Trophoblast cell (in vitro differentiated cells and primary cell): ENCODE data around the gene FAH.
A peak's percentile ranks its signal among the peaks of the same experiment; 100 is the strongest.

Experiments used
- DNase-seq, 2 donors: peaks; one replicate each; pipeline ENCODE4 v3.0.0-alpha.2; 2016
- H2AFZ ChIP-seq: 2 replicates; pipeline ENCODE4 v1.6.1; 2013; ENCODE audit warnings: low read length, moderate library complexity, mild to moderate bottlenecking; ENCODE audit not compliant: insufficient read depth, poor library complexity
- H2AK5ac ChIP-seq: 2 replicates; pipeline ENCODE4 v1.6.1; 2013; ENCODE audit warnings: mild to moderate bottlenecking, low read length
- H2BK120ac ChIP-seq: 2 replicates; pipeline ENCODE4 v1.6.1; 2013; ENCODE audit warnings: low read length, mild to moderate bottlenecking, moderate library complexity; ENCODE audit not compliant: insufficient read depth, poor library complexity
- H2BK12ac ChIP-seq: 2 replicates; pipeline ENCODE4 v1.6.1; 2013; ENCODE audit warnings: mild to moderate bottlenecking, low read length, moderate library complexity
- H2BK5ac ChIP-seq: 2 replicates; pipeline ENCODE4 v1.6.1; 2013; ENCODE audit warnings: low read length, low read depth, moderate library complexity, mild to moderate bottlenecking; ENCODE audit not compliant: poor library complexity
- H3K14ac ChIP-seq: 2 replicates; pipeline ENCODE4 v1.6.1; 2013; ENCODE audit warnings: mild to moderate bottlenecking, low read length
- H3K18ac ChIP-seq: 2 replicates; pipeline ENCODE4 v1.6.1; 2013; ENCODE audit warnings: mild to moderate bottlenecking, low read length
- H3K23ac ChIP-seq: 2 replicates; pipeline ENCODE4 v1.6.1; 2013; ENCODE audit warnings: low read length
- H3K27ac ChIP-seq: 2 replicates; pipeline ENCODE4 v1.5.1; 2013; ENCODE audit warnings: low read depth, mild to moderate bottlenecking, inconsistent platforms, low read length, moderate library complexity
- H3K27me3 ChIP-seq: 2 replicates; pipeline ENCODE4 v1.6.1; 2013; ENCODE audit warnings: inconsistent platforms, mild to moderate bottlenecking, low read length, moderate library complexity; ENCODE audit not compliant: insufficient read depth
- H3K36me3 ChIP-seq, 2 experiments: 1 replicate in 1 of 2; 2 replicates in 1 of 2; pipeline ENCODE4 v1.6.1; 2013; ENCODE audit warnings: low read length in 2 of 2, mild to moderate bottlenecking in 2 of 2, moderate library complexity in 1 of 2; ENCODE audit not compliant: insufficient read depth in 2 of 2, control insufficient read depth in 1 of 2
- H3K4ac ChIP-seq: 2 replicates; pipeline ENCODE4 v1.6.1; 2013; ENCODE audit warnings: low read depth, mild to moderate bottlenecking, low read length, moderate library complexity
- H3K4me1 ChIP-seq, 2 experiments: 1 replicate in 1 of 2; 2 replicates in 1 of 2; pipeline ENCODE4 v1.6.1; 2013; ENCODE audit warnings: low read length in 2 of 2, mild to moderate bottlenecking in 2 of 2, moderate library complexity in 1 of 2; ENCODE audit not compliant: insufficient read depth in 2 of 2, control insufficient read depth in 1 of 2
- H3K4me2 ChIP-seq: 2 replicates; pipeline ENCODE4 v1.6.1; 2013; ENCODE audit warnings: inconsistent platforms, mild to moderate bottlenecking, low read length, moderate library complexity
- H3K4me3 ChIP-seq: 2 replicates; pipeline ENCODE4 v1.5.1; 2013; ENCODE audit warnings: mild to moderate bottlenecking, low read depth, low read length, inconsistent platforms
- H3K79me1 ChIP-seq: one replicate; pipeline ENCODE4 v1.6.1; 2013; ENCODE audit warnings: low read length
- H3K79me2 ChIP-seq: 2 replicates; pipeline ENCODE4 v1.6.1; 2013; ENCODE audit warnings: low read length, mild to moderate bottlenecking; ENCODE audit not compliant: control insufficient read depth, insufficient read depth, poor library complexity
- H3K9ac ChIP-seq: 2 replicates; pipeline ENCODE4 v1.6.1; 2013; ENCODE audit warnings: mild to moderate bottlenecking, low read length
- H3K9me3 ChIP-seq: 2 replicates; pipeline ENCODE4 v1.6.1; 2013; ENCODE audit warnings: low read depth, mild to moderate bottlenecking, control low read depth, inconsistent platforms, low read length; ENCODE audit not compliant: insufficient read depth
- H4K12ac ChIP-seq: 2 replicates; pipeline ENCODE4 v1.6.1; 2013; ENCODE audit warnings: low read depth, mild to moderate bottlenecking, low read length, moderate library complexity
- H4K8ac ChIP-seq: 2 replicates; pipeline ENCODE4 v1.6.1; 2013; ENCODE audit warnings: low read depth, mild to moderate bottlenecking, low read length, moderate library complexity
- H4K91ac ChIP-seq: one replicate; pipeline ENCODE4 v1.6.1; 2013; ENCODE audit warnings: low read depth, mild to moderate bottlenecking, low read length, moderate library complexity
- WGBS: extraction: QIAGEN DNeasy Blood & Tissue Kit; methylation state at CpG from one replicate; pipeline ENCODE4 v1.1.7; 2013; ENCODE audit warnings: missing lambda C conversion rate; ENCODE audit not compliant: insufficient read length, insufficient coverage; ENCODE audit errors: extremely low coverage; 5-methylcytosine and 5-hydroxymethylcytosine counted together

The FAH gene

DNA sequence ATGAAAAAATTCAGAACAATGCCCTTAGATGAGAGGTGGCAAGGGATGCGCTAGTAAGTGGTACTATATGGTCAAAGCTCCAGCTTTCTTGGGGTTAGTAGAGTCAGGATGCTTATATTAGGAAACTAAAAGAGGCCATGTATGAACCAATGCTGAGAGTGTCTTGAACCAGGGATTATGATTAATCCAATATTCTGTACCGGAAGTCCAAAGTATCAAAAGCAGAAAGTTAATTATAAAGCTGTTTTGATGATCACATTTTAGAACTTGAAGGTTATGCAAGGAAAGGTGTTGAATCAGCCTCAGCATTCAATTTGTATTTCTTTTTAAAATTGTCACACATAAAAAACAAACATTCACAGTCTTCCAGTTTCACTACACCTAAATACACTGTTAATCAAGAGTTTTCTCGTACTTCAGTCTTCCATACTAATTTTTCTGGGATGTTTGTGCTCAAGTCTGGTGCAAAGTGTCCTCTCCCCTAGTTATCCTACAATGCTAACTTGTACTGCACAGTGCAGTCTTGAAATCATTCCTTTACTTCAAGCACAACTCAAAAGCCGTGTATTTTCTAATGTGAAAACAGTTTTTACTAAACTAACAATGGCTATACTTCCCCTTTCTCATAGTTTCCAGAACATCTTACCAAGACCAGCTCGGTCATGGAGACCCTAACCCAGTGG, 10.7 kb upstream of the FAH start:
- H2BK120ac ChIP-seq = no peak overlapping the region
- no peak overlapping the region for H3K27ac ChIP-seq
- no peak overlapping the region for H4K91ac ChIP-seq
- H3K4me1 ChIP-seq = peaks cover 2% of the 10 kb centered on the region in 2 experiments
- H3K79me1 ChIP-seq = no peaks in the 10 kb centered on the region
- H4K8ac ChIP-seq = no peak overlapping the region
- no peak overlapping the region for H2BK5ac ChIP-seq
- H3K36me3 ChIP-seq = peaks cover 0 to 2% of the 10 kb centered on the region in 2 experiments
- H3K9ac ChIP-seq = no peak overlapping the region
- H2AFZ ChIP-seq = no peak overlapping the region
- H3K27me3 ChIP-seq = no peaks in the 10 kb centered on the region
- no peaks in the 10 kb centered on the region for H3K79me2 ChIP-seq
- H3K4me3 ChIP-seq = no peak overlapping the region
- H4K12ac ChIP-seq = no peak overlapping the region
- H2AK5ac ChIP-seq = no peak overlapping the region
- peak in 1 of 2 donors; percentile 4 for DNase-seq
- no peak overlapping the region for H3K4me2 ChIP-seq
- no CpG with 5 or more reads among the region's 5 CpGs for WGBS
- no peaks in the 10 kb centered on the region for H3K9me3 ChIP-seq
- H3K4ac ChIP-seq = no peak overlapping the region
- H3K23ac ChIP-seq = no peak overlapping the region
- no peak overlapping the region for H3K14ac ChIP-seq
- H3K18ac ChIP-seq = no peak overlapping the region
- H2BK12ac ChIP-seq = no peak overlapping the region

DNA sequence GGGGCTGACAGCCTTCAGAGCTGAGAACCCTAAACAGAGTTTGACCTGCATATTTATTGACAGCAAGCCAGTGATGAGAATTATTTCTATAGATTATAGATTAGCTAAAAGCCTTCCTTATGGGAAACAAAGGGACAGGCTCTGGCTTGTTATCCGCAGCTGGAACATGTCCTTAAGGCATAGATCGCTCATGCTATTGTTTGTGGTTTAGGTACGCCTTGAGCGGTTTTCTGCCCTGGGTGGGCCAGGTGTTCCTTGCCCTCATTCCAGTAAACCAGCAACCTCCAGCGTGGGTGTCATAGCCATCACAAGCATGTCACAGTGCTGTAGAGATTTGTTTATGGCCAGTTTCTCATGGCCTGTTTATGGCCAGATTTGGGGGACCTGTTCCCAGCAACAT, 10.2 kb upstream of the FAH start:
- Histone ChIP-seq H4K12ac (no peak overlapping the region), H3K9me3 (no peaks in the 10 kb centered on the region), H3K9ac (no peak overlapping the region), H2BK120ac (no peak overlapping the region), H2AK5ac (no peak overlapping the region), H3K79me2 (no peaks in the 10 kb centered on the region), H3K27me3 (no peaks in the 10 kb centered on the region), H3K18ac (no peak overlapping the region), H3K14ac (no peak overlapping the region), H3K36me3 (peaks cover 0 to 2% of the 10 kb centered on the region in 2 experiments), H3K27ac (no peak overlapping the region), H3K4ac (no peak overlapping the region), H3K23ac (no peak overlapping the region), H2AFZ (no peak overlapping the region), H4K91ac (no peak overlapping the region), H2BK12ac (no peak overlapping the region), H3K79me1 (no peaks in the 10 kb centered on the region), H3K4me3 (no peak overlapping the region), H4K8ac (no peak overlapping the region), H2BK5ac (no peak overlapping the region), H3K4me2 (no peak overlapping the region), H3K4me1 (peaks cover 2% of the 10 kb centered on the region in 2 experiments)
- DNase-seq = peak; percentile 30 to 44
- no CpG with 5 or more reads among the region's 5 CpGs for WGBS

DNA sequence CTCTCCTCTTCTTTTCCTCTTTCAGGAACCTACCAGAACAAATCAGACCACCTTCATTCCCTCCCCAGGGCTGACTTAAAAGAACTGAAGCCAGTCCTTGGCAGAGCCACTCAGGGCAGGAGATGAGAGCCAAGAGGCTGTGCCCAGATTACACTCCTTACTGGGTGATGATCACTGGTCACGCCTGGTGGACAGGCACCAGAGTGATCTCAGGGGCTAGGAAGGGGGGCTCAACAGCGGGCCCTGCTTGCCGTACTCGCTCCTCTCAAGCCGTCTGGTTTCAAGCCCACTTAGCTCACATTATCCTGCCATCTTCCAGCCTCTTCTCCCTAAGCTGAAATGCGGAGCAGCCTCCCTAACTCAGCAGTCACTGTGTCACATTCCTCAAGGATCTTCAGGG, 1.7 kb upstream of the FAH start:
- Histone ChIP-seq H3K4me1 (peaks cover 2 to 14% of the 10 kb centered on the region in 2 experiments), H3K23ac (no peak overlapping the region), H3K9me3 (no peaks in the 10 kb centered on the region), H4K91ac (no peak overlapping the region), H2BK120ac (no peak overlapping the region), H3K36me3 (no peaks in the 10 kb centered on the region), H3K9ac (no peak overlapping the region), H3K79me1 (peaks cover 3% of the 10 kb centered on the region), H2BK5ac (no peak overlapping the region), H3K4ac (no peak overlapping the region), H4K12ac (no peak overlapping the region), H3K27ac (no peak overlapping the region), H3K4me3 (no peak overlapping the region), H3K79me2 (no peaks in the 10 kb centered on the region), H2AFZ (no peak overlapping the region), H2BK12ac (no peak overlapping the region), H3K27me3 (no peaks in the 10 kb centered on the region), H3K4me2 (no peak overlapping the region), H3K18ac (no peak overlapping the region), H4K8ac (no peak overlapping the region), H3K14ac (no peak overlapping the region), H2AK5ac (peak overlapping the region; percentile 15)
- no CpG with 5 or more reads among the region's 6 CpGs for WGBS
- DNase-seq = no peak

DNA sequence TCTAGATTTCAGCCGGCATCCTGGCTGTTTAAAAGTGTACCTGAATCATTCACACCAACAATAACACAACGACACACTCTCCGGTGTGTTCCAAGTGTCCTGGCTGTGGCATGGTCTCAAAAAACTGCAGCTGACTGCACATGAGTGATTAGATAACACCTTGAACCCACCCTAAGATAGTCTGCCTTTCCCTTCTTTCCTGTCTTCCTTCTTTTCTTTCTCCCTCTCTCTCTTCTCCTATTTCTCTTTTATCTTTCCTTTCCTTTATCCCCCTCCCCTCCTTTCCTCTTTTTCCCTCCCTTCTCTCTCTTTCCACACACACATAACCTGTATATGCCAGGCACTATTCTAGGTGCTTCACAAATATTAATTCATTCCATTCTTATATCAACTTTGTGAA, 1.2 kb upstream of the FAH start:
- Histone ChIP-seq H3K4me2 (no peak overlapping the region), H3K4me1 (peaks cover 2 to 14% of the 10 kb centered on the region in 2 experiments), H3K14ac (no peak overlapping the region), H2AK5ac (no peak overlapping the region), H3K27me3 (no peaks in the 10 kb centered on the region), H3K79me2 (no peaks in the 10 kb centered on the region), H3K27ac (no peak overlapping the region), H2BK12ac (no peak overlapping the region), H2BK5ac (no peak overlapping the region), H3K9ac (no peak overlapping the region), H2BK120ac (no peak overlapping the region), H3K18ac (no peak overlapping the region), H3K4me3 (no peak overlapping the region), H3K79me1 (peaks cover 3% of the 10 kb centered on the region), H2AFZ (no peak overlapping the region), H3K4ac (no peak overlapping the region), H3K23ac (no peak overlapping the region), H4K91ac (no peak overlapping the region), H4K8ac (no peak overlapping the region), H3K9me3 (no peaks in the 10 kb centered on the region), H4K12ac (no peak overlapping the region), H3K36me3 (no peaks in the 10 kb centered on the region)
- no CpG with 5 or more reads among the region's 3 CpGs for WGBS
- DNase-seq = no peak
